SK-N-SH treated with all-trans-retinoic acid at 6 μM for 48 hours (cell line): ENCODE measurements around the gene AP1B1.

Experiments
- ATAC-seq: fragments of 200-7000 bp; cut with Tn5 transposase; 3 replicates; pipeline ENCODE4 v1.9.1; 2020; ENCODE audit warnings: mild to moderate bottlenecking, moderate library complexity
- ARNTL ChIP-seq: fragments of 450-650 bp; formaldehyde crosslinking; IDR thresholded peaks from 2 replicates; pipeline ENCODE4 v1.5.0; 2020; ENCODE audit warnings: low read depth, mild to moderate bottlenecking, moderate library complexity, borderline replicate concordance
- BACH2 ChIP-seq: fragments of 250-450 bp; sonication (Bioruptor Pico); IDR thresholded peaks from 2 replicates; pipeline ENCODE4 v1.9.0; 2021; ENCODE audit warnings: mild to moderate bottlenecking, borderline replicate concordance
- CREB5 ChIP-seq: fragments of 250-450 bp; sonication (Bioruptor Pico); IDR thresholded peaks from 2 replicates; pipeline ENCODE4 v1.5.1; 2020; ENCODE audit warnings: low read depth, mild to moderate bottlenecking, moderate library complexity
- CSDC2 ChIP-seq: fragments of 250-450 bp; sonication (Bioruptor Pico); IDR thresholded peaks from 2 replicates; pipeline ENCODE4 v1.5.0; 2020; ENCODE audit warnings: mild to moderate bottlenecking, moderate library complexity
- CSRNP3 ChIP-seq: fragments of 250-450 bp; sonication (Bioruptor Pico); IDR thresholded peaks from 2 replicates; pipeline ENCODE4 v1.5.1; 2021; ENCODE audit warnings: mild to moderate bottlenecking, moderate library complexity
- ESRRG ChIP-seq: fragments of 250-450 bp; sonication (Bioruptor Pico); IDR thresholded peaks from 2 replicates; pipeline ENCODE4 v1.6.1; 2021; ENCODE audit warnings: mild to moderate bottlenecking
- ISL1 ChIP-seq: fragments of 250-450 bp; sonication (Bioruptor Pico); IDR thresholded peaks from 2 replicates; pipeline ENCODE4 v2.1.2; 2022; ENCODE audit warnings: mild to moderate bottlenecking, moderate library complexity
- OSR1 ChIP-seq: fragments of 250-450 bp; sonication (Bioruptor Pico); IDR thresholded peaks from 2 replicates; pipeline ENCODE4 v1.8.0; 2022; ENCODE audit warnings: moderate library complexity, mild to moderate bottlenecking, inconsistent platforms
- PATZ1 ChIP-seq: fragments of 250-450 bp; sonication (Bioruptor Pico); IDR thresholded peaks from 2 replicates; pipeline ENCODE4 v1.8.0; 2020; ENCODE audit warnings: mild to moderate bottlenecking, moderate library complexity, borderline replicate concordance
- POU6F1 ChIP-seq: fragments of 250-450 bp; sonication (Bioruptor Pico); IDR thresholded peaks from 2 replicates; pipeline ENCODE4 v1.8.0; 2021; ENCODE audit warnings: low read depth, mild to moderate bottlenecking, moderate library complexity, borderline replicate concordance
- PPARA ChIP-seq: fragments of 250-450 bp; sonication (Bioruptor Pico); IDR thresholded peaks from 2 replicates; pipeline ENCODE4 v1.5.0; 2020; ENCODE audit warnings: mild to moderate bottlenecking, borderline replicate concordance
- RARB ChIP-seq: fragments of 250-450 bp; sonication (Bioruptor Pico); IDR thresholded peaks from 2 replicates; pipeline ENCODE4 v1.8.0; 2021; ENCODE audit warnings: mild to moderate bottlenecking, moderate library complexity
- SNAI2 ChIP-seq: fragments of 250-450 bp; sonication (Bioruptor Pico); IDR thresholded peaks from 2 replicates; pipeline ENCODE4 v1.5.0; 2020; ENCODE audit warnings: mild to moderate bottlenecking, moderate library complexity
- TCF4 ChIP-seq: fragments of 250-450 bp; sonication (Bioruptor Pico); IDR thresholded peaks from 2 replicates; pipeline ENCODE4 v1.8.0; 2021; ENCODE audit warnings: mild to moderate bottlenecking, moderate library complexity, borderline replicate concordance
- TOX ChIP-seq: fragments of 250-450 bp; sonication (Bioruptor Pico); IDR thresholded peaks from 2 replicates; pipeline ENCODE4 v1.8.0; 2021; ENCODE audit warnings: mild to moderate bottlenecking, moderate library complexity, borderline replicate concordance
- TSHZ2 ChIP-seq: fragments of 250-450 bp; sonication (Bioruptor Pico); IDR thresholded peaks from 2 replicates; pipeline ENCODE4 v1.5.0; 2020; ENCODE audit warnings: mild to moderate bottlenecking, moderate library complexity
- ZC3H10 ChIP-seq: fragments of 250-450 bp; sonication (Bioruptor Pico); IDR thresholded peaks from 2 replicates; pipeline ENCODE4 v1.5.1; 2021; ENCODE audit warnings: mild to moderate bottlenecking, moderate library complexity
- ZFP3 ChIP-seq: fragments of 250-450 bp; sonication (Bioruptor Pico); IDR thresholded peaks from 2 replicates; pipeline ENCODE4 v1.5.0; 2020; ENCODE audit warnings: mild to moderate bottlenecking, moderate library complexity
- ZNF565 ChIP-seq: fragments of 450-650 bp; formaldehyde crosslinking; conservative IDR thresholded peaks from 2 replicates; pipeline ENCODE4 v1.5.0; 2020; ENCODE audit warnings: low read depth, mild to moderate bottlenecking, moderate library complexity
- ZNF70 ChIP-seq: fragments of 450-650 bp; formaldehyde crosslinking; IDR thresholded peaks from 2 replicates; pipeline ENCODE4 v1.5.0; 2020; ENCODE audit warnings: mild to moderate bottlenecking, moderate library complexity
- ZNF8 ChIP-seq: fragments of 450-650 bp; formaldehyde crosslinking; IDR thresholded peaks from 2 replicates; pipeline ENCODE4 v1.5.0; 2020; ENCODE audit warnings: mild to moderate bottlenecking, moderate library complexity

The AP1B1 gene

GRCh38 chr22:29315286-29316140 lies 72.9 kb downstream of the AP1B1 start, which contains the start of gene RASL10A:
Gene RASL10A, minus strand, starts transcription at chr22:29315697. Its CDS starts 451 bp downstream, at chr22:29315246.
- no peak for ATAC-seq
- no peak for TF ChIP-seq ZNF8 (CRISPR knock-in tag)
- no peak for TF ChIP-seq ARNTL (CRISPR knock-in tag)
- TF ChIP-seq TCF4, result no peak
- no peak for TF ChIP-seq ZFP3
- TF ChIP-seq ZNF70 (CRISPR knock-in tag), result no peak

GRCh38 chr22:29314537-29315285 lies 73.7 kb downstream of the AP1B1 start:
- ATAC-seq, result no peak
- TF ChIP-seq ZNF70 (CRISPR knock-in tag) (no peak), CREB5 (CRISPR knock-in tag) (no peak), ZNF8 (CRISPR knock-in tag) (no peak), POU6F1 (no peak), CSDC2 (CRISPR knock-in tag) (no peak), ESRRG (CRISPR knock-in tag) (no peak), RARB (CRISPR knock-in tag) (no peak), TOX (no peak)

GRCh38 chr22:29313576-29314466 lies 74.5 kb downstream of the AP1B1 start:
- no peak for ATAC-seq
- no peak for TF ChIP-seq ISL1
- no peak for TF ChIP-seq BACH2
- TF ChIP-seq OSR1 (CRISPR knock-in tag), result no peak
- TF ChIP-seq ZFP3, result no peak
- no peak for TF ChIP-seq TCF4
- no peak for TF ChIP-seq ZNF565 (CRISPR knock-in tag)
- no peak for TF ChIP-seq TSHZ2
- no peak for TF ChIP-seq SNAI2 (CRISPR knock-in tag)
- no peak for TF ChIP-seq PATZ1 (CRISPR knock-in tag)
- no peak for TF ChIP-seq ZC3H10 (CRISPR knock-in tag)
- no peak for TF ChIP-seq CREB5 (CRISPR knock-in tag)
- TF ChIP-seq TOX, result no peak
- no peak for TF ChIP-seq PPARA (CRISPR knock-in tag)
- no peak for TF ChIP-seq POU6F1
- TF ChIP-seq ESRRG (CRISPR knock-in tag), result no peak
- no peak for TF ChIP-seq CSDC2 (CRISPR knock-in tag)
- no peak for TF ChIP-seq RARB (CRISPR knock-in tag)
- TF ChIP-seq ARNTL (CRISPR knock-in tag), result no peak
- no peak for TF ChIP-seq CSRNP3 (CRISPR knock-in tag)
- no peak for TF ChIP-seq ZNF70 (CRISPR knock-in tag)
